NCI-H2227 (cell line): ENCODE data around the gene LRP1.

Experiments
- DNase-seq: peaks from one replicate; lab custom pipeline; 2025; ENCODE audit not compliant: unreplicated experiment; lab: John Stamatoyannopoulos, UW

LRP1 gene

GRCh38 chr12:57152639-57153038 is 24.4 kb downstream of the LRP1 start:
- no peak for DNase-seq

- DNase-seq, result no peak
Observed at GRCh38 chr12:57153415-57153997, 25.2 kb downstream of the LRP1 start.

- DNase-seq, result no peak
Observed at GRCh38 chr12:57154076-57154475, 25.8 kb downstream of the LRP1 start.

GRCh38 chr12:57154804-57155434 is 26.6 kb downstream of the LRP1 start:
- no peak for DNase-seq

GRCh38 chr12:57156701-57157403 is 28.6 kb downstream of the LRP1 start:
- DNase-seq, result no peak

GRCh38 chr12:57157588-57158173 is 29.4 kb downstream of the LRP1 start:
- DNase-seq, result no peak

GRCh38 chr12:57158186-57158585 is 29.9 kb downstream of the LRP1 start:
- no peak for DNase-seq

- DNase-seq, result no peak
Observed at GRCh38 chr12:57158665-57159064, 30.4 kb downstream of the LRP1 start.

GRCh38 chr12:57159311-57159710 is 31.0 kb downstream of the LRP1 start:
- no peak for DNase-seq

GRCh38 chr12:57160040-57160439 is 31.8 kb downstream of the LRP1 start:
- DNase-seq, result no peak

GRCh38 chr12:57160741-57161140 is 32.5 kb downstream of the LRP1 start:
- DNase-seq, result no peak

- no peak for DNase-seq
Observed at GRCh38 chr12:57161491-57161890, 33.2 kb downstream of the LRP1 start.

GRCh38 chr12:57162553-57163125 is 34.4 kb downstream of the LRP1 start:
- DNase-seq, result no peak

GRCh38 chr12:57164454-57164853 is 36.2 kb downstream of the LRP1 start:
- no peak for DNase-seq

- no peak for DNase-seq
Observed at GRCh38 chr12:57164966-57165625, 36.8 kb downstream of the LRP1 start.

GRCh38 chr12:57165741-57166140 is 37.5 kb downstream of the LRP1 start:
- DNase-seq, result no peak

- no peak for DNase-seq
Observed at GRCh38 chr12:57166971-57167371, 38.7 kb downstream of the LRP1 start.

GRCh38 chr12:57168058-57168457 is 39.8 kb downstream of the LRP1 start:
- DNase-seq, result no peak

GRCh38 chr12:57169046-57169795 is 40.9 kb downstream of the LRP1 start:
- no peak for DNase-seq

GRCh38 chr12:57169969-57170368 is 41.7 kb downstream of the LRP1 start:
- no peak for DNase-seq

- DNase-seq, result no peak
Observed at GRCh38 chr12:57170408-57170807, 42.1 kb downstream of the LRP1 start.
